Measurements from ENCODE around the gene MSRB1. TPM values are rescaled to one million over a fixed set of nuclear protein-coding genes. Genes with fewer than 3 reads are reported as not detected.

The MSRB1 gene
- total RNA-seq (10 to 100 TPM; 17.8 to 35.7 (median 19.0) TPM), polyA plus RNA-seq (100 to 1,000 TPM in 1 of 3 donors, 10 to 100 TPM in 2; 64.7 to 136 (median 69.1) TPM)

GRCh38 chr16:1942810-1943726 is at the start of gene MSRB1:
TSS of gene MSRB1 (minus strand) at chr16:1943199. CDS start at chr16:1943156, 43 bp downstream.
- H3K36me3 ChIP-seq, result peaks cover 0 to 32% (median 23%) of the 10 kb centered on the region in 4 donors
- peaks cover 0 to 30% (median 14%) of the 10 kb centered on the region in 4 donors for H3K4me1 ChIP-seq
- peak within 1 kb of the TSS; percentile 78 to 95 (median 83) for H3K4me3 ChIP-seq
- H3K27ac ChIP-seq, result peak within 1 kb of the TSS; percentile 84 to 90 (median 87)
- peak; percentile 100 for DNase-seq
- TF ChIP-seq POLR2AphosphoS5 (IDR thresholded peaks at IDR 0.05), result peak; percentile 96 to 99 (median 98)
- peak; percentile 93 to 95 for TF ChIP-seq POLR2A (IDR thresholded peaks at IDR 0.05)
- TF ChIP-seq EP300 (IDR thresholded peaks at IDR 0.05), result no peak
- 1% methylated on average over 77 of the region's 77 CpGs for WGBS, 2 donors
- intact Hi-C loops (cut with DNase I), result no loop called here
- H3K27me3 ChIP-seq, result no peaks in the 10 kb centered on the region
- H3K9me3 ChIP-seq, result no peaks in the 10 kb centered on the region

GRCh38 chr16:1991948-1992703 is 49.1 kb upstream of the MSRB1 start:
- 4 to 17% methylated on average over 96 of the region's 96 CpGs for WGBS, 2 donors
- Histone ChIP-seq H3K27ac (peak overlapping the region in 2 of 4 donors; percentile 27 to 44), H3K9me3 (no peaks in the 10 kb centered on the region), H3K36me3 (peaks cover 0 to 1% (median 0%) of the 10 kb centered on the region in 4 donors), H3K4me3 (peak overlapping the region in 3 of 4 donors; percentile 21 to 40 (median 36)), H3K4me1 (peaks cover 0 to 30% (median 28%) of the 10 kb centered on the region in 4 donors), H3K27me3 (peaks cover 37 to 50% (median 49%) of the 10 kb centered on the region in 3 donors)
- DNase-seq, result peak; percentile 94
- intact Hi-C loops (cut with DNase I), result no loop called here
- TF ChIP-seq POLR2AphosphoS5 (IDR thresholded peaks at IDR 0.05) (peak in 3 of 4 donors; percentile 21 to 40 (median 38)), POLR2A (IDR thresholded peaks at IDR 0.05) (no peak), EP300 (IDR thresholded peaks at IDR 0.05) (no peak), CTCF (IDR thresholded peaks at IDR 0.05) (no peak)

GRCh38 chr16:1991588-1991947 is 48.6 kb upstream of the MSRB1 start:
- Histone ChIP-seq H3K36me3 (peaks cover 0 to 5% (median 1%) of the 10 kb centered on the region in 4 donors), H3K27ac (peak overlapping the region in 2 of 4 donors; percentile 27 to 44), H3K4me1 (peaks cover 0 to 30% (median 27%) of the 10 kb centered on the region in 4 donors), H3K4me3 (peak overlapping the region in 3 of 4 donors; percentile 21 to 40 (median 36)), H3K9me3 (no peaks in the 10 kb centered on the region), H3K27me3 (peaks cover 37 to 50% (median 49%) of the 10 kb centered on the region in 3 donors)
- intact Hi-C loops (cut with DNase I), result no loop called here
- no peak for DNase-seq
- TF ChIP-seq EP300 (IDR thresholded peaks at IDR 0.05), result no peak
- TF ChIP-seq POLR2AphosphoS5 (IDR thresholded peaks at IDR 0.05), result no peak
- no peak for TF ChIP-seq POLR2A (IDR thresholded peaks at IDR 0.05)
- TF ChIP-seq CTCF (IDR thresholded peaks at IDR 0.05), result no peak
- WGBS, 2 donors, result 11 to 14% methylated on average over 22 of the region's 22 CpGs

- WGBS, 2 donors, result 6 to 10% methylated on average over 18 of the region's 18 CpGs
- Histone ChIP-seq H3K4me3 (no peak overlapping the region), H3K9me3 (no peaks in the 10 kb centered on the region), H3K36me3 (peaks cover under 1 to 9% (median 5%) of the 10 kb centered on the region in 4 donors), H3K27ac (no peak overlapping the region), H3K4me1 (peaks cover 0 to 30% (median 27%) of the 10 kb centered on the region in 4 donors), H3K27me3 (peaks cover 37 to 50% (median 49%) of the 10 kb centered on the region in 3 donors)
- no peak for DNase-seq
- TF ChIP-seq CTCF (IDR thresholded peaks at IDR 0.05) (no peak), EP300 (IDR thresholded peaks at IDR 0.05) (no peak), POLR2AphosphoS5 (IDR thresholded peaks at IDR 0.05) (no peak), POLR2A (IDR thresholded peaks at IDR 0.05) (no peak)
- intact Hi-C loops (cut with DNase I), result no loop called here
Observed at GRCh38 chr16:1991135-1991551, 48.1 kb upstream of the MSRB1 start.

All from sigmoid colon (tissue), 7 donors.